H9 (cell line): Measurements from ENCODE around the gene RDH13. TPM values are rescaled to one million over a fixed set of nuclear protein-coding genes. Genes with fewer than 3 reads are reported as not detected.

Experiments used
- DNase-seq: peaks from one replicate; pipeline ENCODE4 v3.0.0-alpha.2; 2017
- H2AFZ ChIP-seq: one replicate; pipeline ENCODE4 v1.6.1; 2013; ENCODE audit warnings: mild to moderate bottlenecking, low read length, control low read depth, moderate library complexity
- H2AK5ac ChIP-seq: 2 replicates; pipeline ENCODE4 v1.6.1; 2013; ENCODE audit warnings: low read length, control low read depth, mixed read lengths; ENCODE audit not compliant: insufficient read length
- H2BK120ac ChIP-seq: one replicate; pipeline ENCODE4 v1.6.1; 2013; ENCODE audit warnings: low read depth, mild to moderate bottlenecking, low read length, control low read depth, inconsistent platforms; ENCODE audit not compliant: poor library complexity, severe bottlenecking
- H2BK12ac ChIP-seq: 2 replicates; pipeline ENCODE4 v1.6.1; 2013; ENCODE audit warnings: low read length, control low read depth, mixed read lengths, low read depth; ENCODE audit not compliant: insufficient read length
- H2BK15ac ChIP-seq: 2 replicates; pipeline ENCODE4 v1.6.1; 2013; ENCODE audit warnings: low read depth, low read length, control low read depth
- H2BK20ac ChIP-seq: one replicate; pipeline ENCODE4 v1.6.1; 2013; ENCODE audit warnings: low read depth, mild to moderate bottlenecking, low read length, control low read depth, inconsistent platforms; ENCODE audit not compliant: poor library complexity, severe bottlenecking
- H2BK5ac ChIP-seq: 2 replicates; pipeline ENCODE4 v1.6.1; 2013; ENCODE audit warnings: low read length, control low read depth, mixed read lengths; ENCODE audit not compliant: insufficient read length
- H3K14ac ChIP-seq: 2 replicates; pipeline ENCODE4 v1.6.1; 2013; ENCODE audit warnings: low read length, control low read depth; ENCODE audit not compliant: insufficient read depth
- H3K18ac ChIP-seq: 2 replicates; pipeline ENCODE4 v1.6.1; 2013; ENCODE audit warnings: low read depth, mild to moderate bottlenecking, mixed read lengths, low read length, control low read depth; ENCODE audit not compliant: insufficient read length
- H3K23ac ChIP-seq: 2 replicates; pipeline ENCODE4 v1.6.1; 2013; ENCODE audit warnings: low read length, control low read depth, mixed read lengths, low read depth; ENCODE audit not compliant: insufficient read length
- H3K23me2 ChIP-seq: 2 replicates; pipeline ENCODE4 v1.6.1; 2013; ENCODE audit warnings: low read depth, mild to moderate bottlenecking, mixed read lengths, low read length, control low read depth; ENCODE audit not compliant: insufficient read length, poor library complexity, severe bottlenecking
- H3K27ac ChIP-seq: 2 replicates; pipeline ENCODE4 v1.5.1; 2013; ENCODE audit warnings: low read length, control low read depth, mixed read lengths, low read depth; ENCODE audit not compliant: insufficient read length
- H3K27me3 ChIP-seq: 2 replicates; pipeline ENCODE4 v1.6.1; 2013; ENCODE audit warnings: low read length, control low read depth, inconsistent platforms; ENCODE audit not compliant: insufficient read depth
- H3K4ac ChIP-seq: 2 replicates; pipeline ENCODE4 v1.6.1; 2013; ENCODE audit warnings: low read depth, mild to moderate bottlenecking, control low read depth, inconsistent platforms, low read length, moderate library complexity
- H3K4me1 ChIP-seq: 2 replicates; pipeline ENCODE4 v1.6.1; 2013; ENCODE audit warnings: low read length, control low read depth, inconsistent platforms; ENCODE audit not compliant: insufficient read depth
- H3K4me2 ChIP-seq: 2 replicates; pipeline ENCODE4 v1.6.1; 2013; ENCODE audit warnings: low read length, control low read depth, mixed read lengths; ENCODE audit not compliant: insufficient read length, insufficient read depth
- H3K56ac ChIP-seq: 2 replicates; pipeline ENCODE4 v1.6.1; 2013; ENCODE audit warnings: low read depth, mild to moderate bottlenecking, mixed read lengths, low read length, control low read depth; ENCODE audit not compliant: insufficient read length
- H3K79me1 ChIP-seq: 2 replicates; pipeline ENCODE4 v1.6.1; 2013; ENCODE audit warnings: low read depth, mild to moderate bottlenecking, moderate library complexity, low read length, control low read depth, inconsistent platforms; ENCODE audit not compliant: insufficient read depth, poor library complexity, severe bottlenecking
- H3K79me2 ChIP-seq: 2 replicates; pipeline ENCODE4 v1.6.1; 2013; ENCODE audit warnings: low read length, control low read depth, inconsistent platforms; ENCODE audit not compliant: insufficient read depth
- H3K9ac ChIP-seq: 2 replicates; pipeline ENCODE4 v1.6.1; 2013; ENCODE audit warnings: low read length, control low read depth, mixed read lengths; ENCODE audit not compliant: insufficient read length; ENCODE audit errors: extremely low read depth
- H3K9me3 ChIP-seq: one replicate; pipeline ENCODE4 v1.6.1; 2013; ENCODE audit warnings: low read depth, low read length, inconsistent platforms; ENCODE audit not compliant: control insufficient read depth
- H3T11ph ChIP-seq: one replicate; pipeline ENCODE4 v1.6.1; 2013; ENCODE audit warnings: mild to moderate bottlenecking, low read length, control low read depth, inconsistent platforms
- H4K20me1 ChIP-seq: one replicate; pipeline ENCODE4 v1.6.1; 2013; ENCODE audit not compliant: control insufficient read depth, insufficient read length, insufficient read depth
- H4K5ac ChIP-seq: 2 replicates; pipeline ENCODE4 v1.6.1; 2013; ENCODE audit warnings: low read depth, mild to moderate bottlenecking, mixed read lengths, low read length, control low read depth; ENCODE audit not compliant: insufficient read length
- H4K8ac ChIP-seq: replicated peaks from 2 replicates; pipeline ENCODE4 v1.6.1; 2013; ENCODE audit warnings: low read length, control low read depth, mixed read lengths, low read depth; ENCODE audit not compliant: insufficient read length
- H4K91ac ChIP-seq: 2 replicates; pipeline ENCODE4 v1.6.1; 2013; ENCODE audit warnings: low read depth, mild to moderate bottlenecking, moderate library complexity, mixed read lengths, low read length, control low read depth; ENCODE audit not compliant: insufficient read length
- H3K27ac Mint-ChIP-seq, 3 experiments: 2 replicates in 2 of 3; 3 replicates in 1 of 3; pipeline ENCODE4 v1.8.0; 2020 to 2021; ENCODE audit warnings: mixed read lengths in 3 of 3, mild to moderate bottlenecking in 1 of 3, moderate library complexity in 1 of 3
- H3K27me3 Mint-ChIP-seq: 2 replicates; pipeline ENCODE4 v1.8.0; 2021; ENCODE audit warnings: low read depth, mild to moderate bottlenecking, moderate library complexity, mixed read lengths
- H3K36me3 Mint-ChIP-seq, 3 experiments: 2 replicates in 2 of 3; 3 replicates in 1 of 3; pipeline ENCODE4 v1.8.0; 2020 to 2021; ENCODE audit warnings: low read depth in 3 of 3, mixed read lengths in 3 of 3; ENCODE audit not compliant: insufficient read depth in 1 of 3
- H3K4me1 Mint-ChIP-seq, 2 experiments: 2 replicates each; pipeline ENCODE4 v1.8.0; 2020; ENCODE audit warnings: mixed read lengths in 2 of 2
- H3K4me3 Mint-ChIP-seq, 2 experiments: 2 replicates in 1 of 2; 3 replicates in 1 of 2; pipeline ENCODE4 v1.8.0; 2020 to 2021; ENCODE audit warnings: mild to moderate bottlenecking in 2 of 2, mixed read lengths in 2 of 2, moderate library complexity in 1 of 2
- H3K9me3 Mint-ChIP-seq, 2 experiments: 2 replicates in 1 of 2; 3 replicates in 1 of 2; pipeline ENCODE4 v1.8.0; 2020; ENCODE audit warnings: mild to moderate bottlenecking in 2 of 2, mixed read lengths in 2 of 2, moderate library complexity in 1 of 2
- CTCF ChIP-seq: fragments of 200-600 bp; sonication (generic); conservative IDR thresholded peaks from 3 replicates; pipeline ENCODE4 v1.8.0; 2021; ENCODE audit warnings: antibody characterized with exemption, mild to moderate bottlenecking
- WGBS: extraction: QIAGEN DNeasy Blood & Tissue Kit; methylation state at CpG from one replicate; pipeline ENCODE4 v1.1.7; 2013; ENCODE audit warnings: missing lambda C conversion rate, low lambda C conversion rate, mixed read lengths; ENCODE audit not compliant: insufficient read length; ENCODE audit errors: extremely low coverage; 5-methylcytosine and 5-hydroxymethylcytosine counted together
- total RNA-seq: library from RNA; stranded (reverse); gene quantifications from 2 replicates; pipeline ENCODE4 v1.2.1, GENCODE V29; 2021

The RDH13 gene
- total RNA-seq, 1 experiment from 2014 or later = 21.5 TPM

- H3K4ac ChIP-seq = no peak overlapping the region
- no peaks in the 10 kb centered on the region for H3K79me1 ChIP-seq
- no peak overlapping the region for H3K18ac ChIP-seq
- Mint-ChIP-seq H3K36me3 (peaks cover 24 to 66% (median 40%) of the 10 kb centered on the region in 3 experiments), H3K4me1 (no peaks in the 10 kb centered on the region), H3K9me3 (no peaks in the 10 kb centered on the region), H3K27ac (0 out of 7 replicates have a peak overlapping the region, but pooled peaks of 1 of the 3 experiments have one; percentile 44), H3K4me3 (no peak overlapping the region), H3K27me3 (no peaks in the 10 kb centered on the region)
- no peak overlapping the region for H3K27ac ChIP-seq
- no CpG with 5 or more reads among the region's 30 CpGs for WGBS
- peak; percentile 23; the same call in 1 of the 3 replicates for TF ChIP-seq CTCF
- H4K20me1 ChIP-seq = no peaks in the 10 kb centered on the region
- H3K23ac ChIP-seq = no peak overlapping the region
- no peak overlapping the region for H2BK120ac ChIP-seq
- H3K27me3 ChIP-seq = no peaks in the 10 kb centered on the region
- H3K56ac ChIP-seq = no peak overlapping the region
- no peaks in the 10 kb centered on the region for H3K79me2 ChIP-seq
- H3K23me2 ChIP-seq = no peaks in the 10 kb centered on the region
- H4K5ac ChIP-seq = no peak overlapping the region
- no peak overlapping the region for H3K14ac ChIP-seq
- no peak for DNase-seq
- H3K9me3 ChIP-seq = no peaks in the 10 kb centered on the region
- no peak overlapping the region for H2BK5ac ChIP-seq
- H3K4me2 ChIP-seq = no peak overlapping the region
- H2AK5ac ChIP-seq = no peak overlapping the region
- no peaks in the 10 kb centered on the region for H3K4me1 ChIP-seq
- H2BK12ac ChIP-seq = no peak overlapping the region
- no peak overlapping the region for H3T11ph ChIP-seq
- no peak overlapping the region for H3K9ac ChIP-seq
- no peak overlapping the region for H2BK15ac ChIP-seq
- H4K8ac ChIP-seq = no peak overlapping the region
- no peak overlapping the region for H2BK20ac ChIP-seq
- no peak overlapping the region for H4K91ac ChIP-seq
- no peak overlapping the region for H2AFZ ChIP-seq
These were observed 17.9 kb downstream of the RDH13 start for GRCh38 chr19:55044771-55045716.
